ENCODE data around the gene GNPDA1. TPM values are rescaled to one million over a fixed set of nuclear protein-coding genes. Genes with fewer than 3 reads are reported as not detected.
"Not testable (repeated sequence)": the region's sequence is repeated elsewhere in the genome, so short reads cannot be mapped to it uniquely, and the experiment has no call there.

The GNPDA1 gene
- total RNA-seq, 5 donors from 2014 or later (not counting 1 experiment from before 2014, with no cell fraction given): 12.6 to 30.3 (median 29.3) TPM

DNA sequence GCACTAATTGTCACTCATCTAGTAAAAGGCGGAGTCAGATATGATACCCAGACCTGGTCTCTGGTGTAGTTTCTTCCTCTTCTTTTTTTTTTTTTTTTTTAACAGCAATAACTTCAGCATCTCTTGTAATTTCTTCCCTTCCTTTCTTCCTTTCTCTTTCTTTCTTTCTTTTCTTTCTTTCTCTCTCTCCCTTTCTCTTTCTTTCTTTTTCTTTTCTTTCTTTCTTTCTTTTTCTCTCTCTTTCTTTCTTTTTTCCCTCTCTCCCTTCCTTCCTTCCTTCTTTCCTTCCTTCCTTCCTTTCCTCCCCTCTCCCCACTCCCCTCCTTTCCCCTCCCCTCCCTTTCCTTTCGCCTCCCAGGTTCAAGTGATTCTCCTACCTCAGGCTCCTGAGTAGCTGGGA lies 25.9 kb upstream of the GNPDA1 start:
- no CpG with 5 or more reads among the region's 2 CpGs for WGBS (ENCODE audit: insufficient coverage)
- H3K9me3 Mint-ChIP-seq: no peaks in the 10 kb centered on the region
- no peak for DNase-seq
- H3K4me1 Mint-ChIP-seq: peaks cover 13 to 18% (median 13%) of the 10 kb centered on the region in 3 donors
- no peak overlapping the region for H3K27ac ChIP-seq (ENCODE audit: low read length)
- ATAC-seq (replicated peaks in 1 of 4): no peak
- H3K27me3 ChIP-seq (replicated peaks in 1 of 2; ENCODE audit: control insufficient read depth in 2 of 2, extremely low read depth in 1 of 2, insufficient read depth in 2 of 2, low read length in 1 of 2): no peaks in the 10 kb centered on the region
- H3K4me3 ChIP-seq (ENCODE audit: control insufficient read depth in 1 of 2, extremely low read depth in 1 of 2, low read length in 1 of 2): no peak overlapping the region
- no peaks in the 10 kb centered on the region for H3K36me3 ChIP-seq (ENCODE audit: control insufficient read depth in 2 of 2, extremely low read depth in 1 of 2, insufficient read depth in 1 of 2, low read length in 1 of 2)
- H3K27me3 Mint-ChIP-seq: no peaks in the 10 kb centered on the region
- no peaks in the 10 kb centered on the region for H3K9me3 ChIP-seq
- H3K4me1 ChIP-seq (ENCODE audit: control insufficient read depth in 1 of 2, extremely low read depth in 1 of 2, insufficient read depth in 2 of 2, low read length in 2 of 2): peaks cover 7 to 8% of the 10 kb centered on the region in 2 experiments
- POLR2A ChIA-PET: no interaction called here
- CTCF ChIA-PET: no interaction called here
- no peak overlapping the region for H3K4me3 Mint-ChIP-seq
- H3K27ac Mint-ChIP-seq: no peak overlapping the region
- H3K36me3 Mint-ChIP-seq: no peaks in the 10 kb centered on the region

DNA sequence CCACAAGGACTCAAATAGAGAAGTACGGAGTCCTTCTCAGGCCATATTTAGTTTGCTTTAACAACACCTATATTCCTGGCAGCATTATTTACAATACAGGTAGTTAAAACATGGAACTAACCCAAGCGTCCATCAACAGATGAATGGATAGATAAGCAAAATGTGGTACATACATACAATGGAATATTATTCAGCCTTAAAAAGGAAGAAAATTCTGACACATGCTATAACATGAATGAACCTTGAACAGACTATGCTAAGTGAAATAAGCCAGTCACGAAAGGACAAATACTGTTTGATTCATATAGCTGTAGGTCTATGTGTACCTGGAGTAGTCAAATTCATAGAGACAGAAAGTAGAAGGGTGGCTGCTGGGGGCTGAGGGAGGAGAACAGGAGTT lies 24.8 kb upstream of the GNPDA1 start:
- CTCF ChIA-PET; H3K27me3 ChIP-seq (replicated peaks in 1 of 2; ENCODE audit: control insufficient read depth in 2 of 2, extremely low read depth in 1 of 2, insufficient read depth in 2 of 2, low read length in 1 of 2): not testable (repeated sequence)

GRCh38 chr5:142036918-142037317 lies 24.1 kb upstream of the GNPDA1 start:
- H3K4me1 ChIP-seq (ENCODE audit: control insufficient read depth in 1 of 2, extremely low read depth in 1 of 2, insufficient read depth in 2 of 2, low read length in 2 of 2): peaks cover 7 to 8% of the 10 kb centered on the region in 2 experiments
- no peaks in the 10 kb centered on the region for H3K36me3 ChIP-seq (ENCODE audit: control insufficient read depth in 2 of 2, extremely low read depth in 1 of 2, insufficient read depth in 1 of 2, low read length in 1 of 2)
- H3K4me3 ChIP-seq (ENCODE audit: control insufficient read depth in 1 of 2, extremely low read depth in 1 of 2, low read length in 1 of 2): no peak overlapping the region
- H3K27ac ChIP-seq (ENCODE audit: low read length): no peak overlapping the region
- POLR2A ChIA-PET: no interaction called here
- no peak overlapping the region for H3K4me3 Mint-ChIP-seq
- no peaks in the 10 kb centered on the region for H3K27me3 Mint-ChIP-seq
- no peaks in the 10 kb centered on the region for H3K9me3 Mint-ChIP-seq
- no peak for DNase-seq
- no peaks in the 10 kb centered on the region for H3K27me3 ChIP-seq (replicated peaks in 1 of 2; ENCODE audit: control insufficient read depth in 2 of 2, extremely low read depth in 1 of 2, insufficient read depth in 2 of 2, low read length in 1 of 2)
- peaks cover 15 to 22% (median 17%) of the 10 kb centered on the region in 3 donors for H3K4me1 Mint-ChIP-seq
- WGBS (ENCODE audit: insufficient coverage): 93% methylated on average over 9 of the region's 13 CpGs
- H3K36me3 Mint-ChIP-seq: no peaks in the 10 kb centered on the region
- H3K27ac Mint-ChIP-seq: no peak overlapping the region
- ATAC-seq (replicated peaks in 1 of 4): no peak
- H3K9me3 ChIP-seq: no peaks in the 10 kb centered on the region
- CTCF ChIA-PET: no interaction called here

More for the DNA sequence above, 24.8 kb upstream of the GNPDA1 start:
- ATAC-seq (replicated peaks in 1 of 4); H3K27ac ChIP-seq (ENCODE audit: low read length); H3K4me1 ChIP-seq (ENCODE audit: control insufficient read depth in 1 of 2, extremely low read depth in 1 of 2, insufficient read depth in 2 of 2, low read length in 2 of 2); H3K9me3 ChIP-seq; H3K4me3 Mint-ChIP-seq; H3K27me3 Mint-ChIP-seq; H3K36me3 ChIP-seq (ENCODE audit: control insufficient read depth in 2 of 2, extremely low read depth in 1 of 2, insufficient read depth in 1 of 2, low read length in 1 of 2); H3K27ac Mint-ChIP-seq; H3K9me3 Mint-ChIP-seq; H3K4me3 ChIP-seq (ENCODE audit: control insufficient read depth in 1 of 2, extremely low read depth in 1 of 2, low read length in 1 of 2); DNase-seq; H3K36me3 Mint-ChIP-seq: not testable (repeated sequence)
- POLR2A ChIA-PET: interaction anchor here in 1 of 2 donors (0.5 kb wide), 1 partner anchor 80 kb away, joined by 5 read pairs; no protein-coding TSS in a partner anchor
- H3K4me1 Mint-ChIP-seq: peaks cover 15 to 22% (median 17%) of the 10 kb centered on the region in 3 donors
- WGBS (ENCODE audit: insufficient coverage): 100% methylated on average over 1 of the region's 3 CpGs

- POLR2A ChIA-PET: no interaction called here
- Mint-ChIP-seq H3K9me3 (no peaks in the 10 kb centered on the region), H3K4me3 (peak overlapping the region in 1 of 3 donors; percentile 15), H3K27ac (peak overlapping the region; percentile 72 to 74), H3K4me1 (peaks cover 15 to 22% (median 17%) of the 10 kb centered on the region in 3 donors), H3K27me3 (peaks cover 0 to 3% of the 10 kb centered on the region in 2 donors), H3K36me3 (no peaks in the 10 kb centered on the region)
- Histone ChIP-seq H3K4me3 (ENCODE audit: control insufficient read depth in 1 of 2, extremely low read depth in 1 of 2, low read length in 1 of 2) (no peak overlapping the region), H3K36me3 (ENCODE audit: control insufficient read depth in 2 of 2, extremely low read depth in 1 of 2, insufficient read depth in 1 of 2, low read length in 1 of 2) (no peaks in the 10 kb centered on the region), H3K27ac (ENCODE audit: low read length) (no peak overlapping the region), H3K27me3 (replicated peaks in 1 of 2; ENCODE audit: control insufficient read depth in 2 of 2, extremely low read depth in 1 of 2, insufficient read depth in 2 of 2, low read length in 1 of 2) (no peaks in the 10 kb centered on the region), H3K4me1 (ENCODE audit: control insufficient read depth in 1 of 2, extremely low read depth in 1 of 2, insufficient read depth in 2 of 2, low read length in 2 of 2) (peaks cover 7 to 8% of the 10 kb centered on the region in 2 experiments), H3K9me3 (no peaks in the 10 kb centered on the region)
- ATAC-seq (replicated peaks in 1 of 4): peak in 3 of 4 experiments; percentile 49 to 84 (median 83)
- peak in 3 of 35 experiments; percentile 4 to 20 (median 19) for DNase-seq
- CTCF ChIA-PET: interaction anchor here (0.8 to 1.1 kb wide), 3 partner anchors 10 to 332 kb away, joined by 3 to 5 read pairs (median 5); no protein-coding TSS in a partner anchor
Measured at GRCh38 chr5:142034994-142035393, 22.2 kb upstream of the GNPDA1 start.

GRCh38 chr5:142033632-142034567 lies 21.1 kb upstream of the GNPDA1 start:
- H3K27me3 Mint-ChIP-seq; H3K4me1 ChIP-seq (ENCODE audit: control insufficient read depth in 1 of 2, extremely low read depth in 1 of 2, insufficient read depth in 2 of 2, low read length in 2 of 2); H3K27ac ChIP-seq (ENCODE audit: low read length); H3K9me3 ChIP-seq; H3K4me3 Mint-ChIP-seq; H3K4me3 ChIP-seq (ENCODE audit: control insufficient read depth in 1 of 2, extremely low read depth in 1 of 2, low read length in 1 of 2); H3K36me3 ChIP-seq (ENCODE audit: control insufficient read depth in 2 of 2, extremely low read depth in 1 of 2, insufficient read depth in 1 of 2, low read length in 1 of 2); H3K9me3 Mint-ChIP-seq; H3K27me3 ChIP-seq (replicated peaks in 1 of 2; ENCODE audit: control insufficient read depth in 2 of 2, extremely low read depth in 1 of 2, insufficient read depth in 2 of 2, low read length in 1 of 2); H3K36me3 Mint-ChIP-seq: not testable (repeated sequence)
- ChIA-PET CTCF (interaction anchor here (0.8 to 1.1 kb wide), 3 partner anchors 20 to 113 kb away, joined by 3 to 5 read pairs (median 3); no protein-coding TSS in a partner anchor), POLR2A (interaction anchor here in 1 of 2 donors (0.6 to 1.1 kb wide), 2 partner anchors 71 to 76 kb away, joined by 5 to 7 read pairs; no protein-coding TSS in a partner anchor)
- DNase-seq (peak in 1 of 35 experiments; percentile 28), ATAC-seq (replicated peaks in 1 of 4) (peak in 1 of 4 experiments; percentile 32)
- WGBS (ENCODE audit: insufficient coverage): 79% methylated on average over 5 of the region's 15 CpGs
- peak overlapping the region; percentile 62 to 72 for H3K27ac Mint-ChIP-seq
- H3K4me1 Mint-ChIP-seq: peaks cover 15 to 22% (median 17%) of the 10 kb centered on the region in 3 donors

- no peaks in the 10 kb centered on the region for H3K36me3 Mint-ChIP-seq
- Histone ChIP-seq H3K9me3 (no peaks in the 10 kb centered on the region), H3K27me3 (replicated peaks in 1 of 2; ENCODE audit: control insufficient read depth in 2 of 2, extremely low read depth in 1 of 2, insufficient read depth in 2 of 2, low read length in 1 of 2) (peaks cover 0 to 3% of the 10 kb centered on the region in 2 experiments), H3K36me3 (ENCODE audit: control insufficient read depth in 2 of 2, extremely low read depth in 1 of 2, insufficient read depth in 1 of 2, low read length in 1 of 2) (no peaks in the 10 kb centered on the region), H3K4me3 (ENCODE audit: control insufficient read depth in 1 of 2, extremely low read depth in 1 of 2, low read length in 1 of 2) (no peak overlapping the region), H3K27ac (ENCODE audit: low read length) (no peak overlapping the region), H3K4me1 (ENCODE audit: control insufficient read depth in 1 of 2, extremely low read depth in 1 of 2, insufficient read depth in 2 of 2, low read length in 2 of 2) (peaks cover 7 to 8% of the 10 kb centered on the region in 2 experiments)
- POLR2A ChIA-PET: interaction anchor here in 1 of 2 donors (1.1 kb wide), 1 partner anchor 77 kb away, joined by 7 read pairs; no protein-coding TSS in a partner anchor
- 86% methylated on average over 13 of the region's 19 CpGs for WGBS (ENCODE audit: insufficient coverage)
- CTCF ChIA-PET: interaction anchor here in 1 of 2 donors (0.8 kb wide), 1 partner anchor 114 kb away, joined by 3 read pairs; no protein-coding TSS in a partner anchor
- H3K27me3 Mint-ChIP-seq: peaks cover 0 to 3% of the 10 kb centered on the region in 2 donors
- peaks cover 15 to 22% (median 17%) of the 10 kb centered on the region in 3 donors for H3K4me1 Mint-ChIP-seq
- no peak for DNase-seq
- H3K27ac Mint-ChIP-seq: peak overlapping the region; percentile 62 to 72
- no peak for ATAC-seq (replicated peaks in 1 of 4)
- H3K9me3 Mint-ChIP-seq: no peaks in the 10 kb centered on the region
- H3K4me3 Mint-ChIP-seq: no peak overlapping the region
Measured at GRCh38 chr5:142032747-142033631, 20.2 kb upstream of the GNPDA1 start.
